ENCODE measurements around the gene MRPS7. TPM values are rescaled to one million over a fixed set of nuclear protein-coding genes. Genes with fewer than 3 reads are reported as not detected.
A peak's percentile ranks its signal among the peaks of the same experiment; 100 is the strongest.
"Not testable (repeated sequence)": the region's sequence is repeated elsewhere in the genome, so short reads cannot be mapped to it uniquely, and the experiment has no call there.

Gene MRPS7
- total RNA-seq, 1 donor = 27.1 TPM

- H3K27me3 ChIP-seq (ENCODE audit: insufficient read depth, low read length) = no peaks in the 10 kb centered on the region
- no peaks in the 10 kb centered on the region for H3K9me3 ChIP-seq (ENCODE audit: low read depth, low read length)
- H3K4me1 ChIP-seq (ENCODE audit: insufficient read depth, low read length) = peaks cover 32% of the 10 kb centered on the region
- no peak overlapping the region for H3K4me3 ChIP-seq (ENCODE audit: low read length)
These were observed 12.5 kb downstream of the MRPS7 start for GRCh38 chr17:75273977-75274708.

GRCh38 chr17:75277664-75278071, 16.0 kb downstream of the MRPS7 start:
- Histone ChIP-seq H3K4me3 (ENCODE audit: low read length) (no peak overlapping the region), H3K4me1 (ENCODE audit: insufficient read depth, low read length) (peaks cover 3% of the 10 kb centered on the region), H3K27me3 (ENCODE audit: insufficient read depth, low read length) (no peaks in the 10 kb centered on the region), H3K9me3 (ENCODE audit: low read depth, low read length) (no peaks in the 10 kb centered on the region)

- not testable (repeated sequence) for H3K9me3 ChIP-seq (ENCODE audit: low read depth, low read length); H3K4me1 ChIP-seq (ENCODE audit: insufficient read depth, low read length); H3K4me3 ChIP-seq (ENCODE audit: low read length); H3K27me3 ChIP-seq (ENCODE audit: insufficient read depth, low read length)
These were observed 18.5 kb downstream of the MRPS7 start for GRCh38 chr17:75280189-75280588.

- no peaks in the 10 kb centered on the region for H3K9me3 ChIP-seq (ENCODE audit: low read depth, low read length)
- H3K4me1 ChIP-seq (ENCODE audit: insufficient read depth, low read length) = peaks cover 18% of the 10 kb centered on the region
- H3K4me3 ChIP-seq (ENCODE audit: low read length) = no peak overlapping the region
- H3K27me3 ChIP-seq (ENCODE audit: insufficient read depth, low read length) = no peaks in the 10 kb centered on the region
These were observed 23.4 kb downstream of the MRPS7 start for GRCh38 chr17:75285123-75285522.

- Histone ChIP-seq H3K4me1 (ENCODE audit: insufficient read depth, low read length) (peaks cover 32% of the 10 kb centered on the region), H3K4me3 (ENCODE audit: low read length) (no peak overlapping the region), H3K9me3 (ENCODE audit: low read depth, low read length) (no peaks in the 10 kb centered on the region), H3K27me3 (ENCODE audit: insufficient read depth, low read length) (no peaks in the 10 kb centered on the region)
These were observed 25.5 kb downstream of the MRPS7 start for GRCh38 chr17:75287221-75287620.

- Histone ChIP-seq H3K4me1 (ENCODE audit: insufficient read depth, low read length) (peaks cover 43% of the 10 kb centered on the region), H3K4me3 (ENCODE audit: low read length) (peak overlapping the region; percentile 72), H3K9me3 (ENCODE audit: low read depth, low read length) (no peaks in the 10 kb centered on the region), H3K27me3 (ENCODE audit: insufficient read depth, low read length) (no peaks in the 10 kb centered on the region)
These were observed 26.7 kb downstream of the MRPS7 start for GRCh38 chr17:75288359-75288758.

- no peaks in the 10 kb centered on the region for H3K9me3 ChIP-seq (ENCODE audit: low read depth, low read length)
- H3K4me1 ChIP-seq (ENCODE audit: insufficient read depth, low read length) = peaks cover 47% of the 10 kb centered on the region
- peak overlapping the region; percentile 72 for H3K4me3 ChIP-seq (ENCODE audit: low read length)
- H3K27me3 ChIP-seq (ENCODE audit: insufficient read depth, low read length) = no peaks in the 10 kb centered on the region
These were observed 27.1 kb downstream of the MRPS7 start for GRCh38 chr17:75288770-75289114.

GRCh38 chr17:75289115-75289831, 27.6 kb downstream of the MRPS7 start, which contains the start of gene SLC25A19:
Gene SLC25A19 (minus strand): TSS chr17:75289433. CDS start chr17:75286764, 2,669 bp downstream.
- peak within 1 kb of the TSS; percentile 72 for H3K4me3 ChIP-seq (ENCODE audit: low read length)
- H3K9me3 ChIP-seq (ENCODE audit: low read depth, low read length) = no peaks in the 10 kb centered on the region
- H3K27me3 ChIP-seq (ENCODE audit: insufficient read depth, low read length) = no peaks in the 10 kb centered on the region
- peaks cover 52% of the 10 kb centered on the region for H3K4me1 ChIP-seq (ENCODE audit: insufficient read depth, low read length)

- Histone ChIP-seq H3K4me1 (ENCODE audit: insufficient read depth, low read length) (peaks cover 59% of the 10 kb centered on the region), H3K27me3 (ENCODE audit: insufficient read depth, low read length) (no peaks in the 10 kb centered on the region)
These were observed 28.2 kb downstream of the MRPS7 start for GRCh38 chr17:75289832-75290337.

GRCh38 chr17:75292810-75293448, 31.2 kb downstream of the MRPS7 start:
- H3K4me3 ChIP-seq (ENCODE audit: low read length); H3K9me3 ChIP-seq (ENCODE audit: low read depth, low read length); H3K27me3 ChIP-seq (ENCODE audit: insufficient read depth, low read length): not testable (repeated sequence)
- H3K4me1 ChIP-seq (ENCODE audit: insufficient read depth, low read length) = peaks cover 81% of the 10 kb centered on the region

More at GRCh38 chr17:75289832-75290337, 28.2 kb downstream of the MRPS7 start:
- Histone ChIP-seq H3K9me3 (ENCODE audit: low read depth, low read length) (no peaks in the 10 kb centered on the region), H3K4me3 (ENCODE audit: low read length) (peak overlapping the region; percentile 72)

GRCh38 chr17:75295201-75296158, 33.8 kb downstream of the MRPS7 start:
- Histone ChIP-seq H3K9me3 (ENCODE audit: low read depth, low read length) (no peaks in the 10 kb centered on the region), H3K4me1 (ENCODE audit: insufficient read depth, low read length) (peaks cover 87% of the 10 kb centered on the region), H3K27me3 (ENCODE audit: insufficient read depth, low read length) (no peaks in the 10 kb centered on the region), H3K4me3 (ENCODE audit: low read length) (no peak overlapping the region)

- Histone ChIP-seq H3K4me3 (ENCODE audit: low read length) (no peak overlapping the region), H3K27me3 (ENCODE audit: insufficient read depth, low read length) (no peaks in the 10 kb centered on the region), H3K9me3 (ENCODE audit: low read depth, low read length) (no peaks in the 10 kb centered on the region), H3K4me1 (ENCODE audit: insufficient read depth, low read length) (peaks cover 72% of the 10 kb centered on the region)
These were observed 38.6 kb downstream of the MRPS7 start for GRCh38 chr17:75300280-75300679.

- H3K4me3 ChIP-seq (ENCODE audit: low read length) = no peak overlapping the region
- H3K9me3 ChIP-seq (ENCODE audit: low read depth, low read length) = no peaks in the 10 kb centered on the region
- peaks cover 71% of the 10 kb centered on the region for H3K4me1 ChIP-seq (ENCODE audit: insufficient read depth, low read length)
- H3K27me3 ChIP-seq (ENCODE audit: insufficient read depth, low read length) = no peaks in the 10 kb centered on the region
These were observed 39.4 kb downstream of the MRPS7 start for GRCh38 chr17:75301049-75301448.

GRCh38 chr17:75301502-75302206, 40.0 kb downstream of the MRPS7 start:
- Histone ChIP-seq H3K9me3 (ENCODE audit: low read depth, low read length) (no peaks in the 10 kb centered on the region), H3K4me1 (ENCODE audit: insufficient read depth, low read length) (peaks cover 71% of the 10 kb centered on the region), H3K27me3 (ENCODE audit: insufficient read depth, low read length) (no peaks in the 10 kb centered on the region), H3K4me3 (ENCODE audit: low read length) (no peak overlapping the region)
